Activated naive CD4-positive, alpha-beta T cell treated with anti-CD3 and anti-CD28 coated beads for 36 hours (primary cell): ENCODE data around the gene SLC25A46. TPM values are rescaled to one million over a fixed set of nuclear protein-coding genes. Genes with fewer than 3 reads are reported as not detected.

Experiments used
- total RNA-seq, 2 experiments: library from RNA; stranded (reverse); gene quantifications; one replicate each; pipeline ENCODE4 v1.2.3, GENCODE V29; 2021

SLC25A46 gene
- total RNA-seq, 2 experiments from 2014 or later = 26.1 to 27.2 TPM

Other genes with a start within 250 kb of the SLC25A46 start
- under 1 TPM; 0.31 to 0.86 TPM for gene TMEM232, start 12.3 kb upstream of the SLC25A46 start, total RNA-seq